Body of pancreas (tissue), 4 donors: ENCODE data around the gene GUCA2B.

Experiments used
- CTCF ChIP-seq, 7 experiments: fragments of 450-650 bp in 4 of 7; fragments of 200-600 bp in 3 of 7; sonication (generic) in 3 of 7; IDR thresholded peaks; one replicate each; pipeline ENCODE4 v1.5.1; 2016 to 2019; ENCODE audit warnings: antibody characterized with exemption in 7 of 7
- POLR2A ChIP-seq, 3 donors: fragments of 450-650 bp; IDR thresholded peaks; one replicate each; pipeline ENCODE4 v1.6.1; 2016; ENCODE audit warnings: antibody characterized with exemption in 3 of 3, mild to moderate bottlenecking in 2 of 3

DNA sequence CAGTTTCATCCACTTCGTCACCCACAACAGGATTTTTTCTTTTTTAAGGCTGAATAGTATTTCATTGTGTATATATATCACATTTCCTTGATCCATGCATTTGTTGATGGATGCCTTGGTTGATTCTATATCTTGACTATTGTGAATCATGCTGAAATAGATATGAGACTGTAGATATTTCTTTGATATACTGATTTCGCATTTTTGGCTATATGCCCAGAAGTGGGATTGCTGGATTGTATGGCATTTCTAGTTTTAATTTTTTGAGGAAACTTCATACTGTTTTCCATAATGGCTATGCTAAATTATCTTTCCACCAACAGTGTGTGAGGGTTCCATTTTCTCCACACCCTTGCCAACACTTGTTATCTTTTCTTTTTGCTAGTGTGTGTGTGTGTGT lies 5.0 kb downstream of the GUCA2B start:
- TF ChIP-seq CTCF (IDR thresholded peaks at IDR 0.05) (no peak), POLR2A (IDR thresholded peaks at IDR 0.05) (no peak)
